Smooth muscle cell (in vitro differentiated cells): ENCODE measurements around the gene DYNC1I1. TPM values are rescaled to one million over a fixed set of nuclear protein-coding genes. Genes with fewer than 3 reads are reported as not detected.

Experiments
- DNase-seq: peaks from one replicate; lab custom pipeline; 2025; ENCODE audit not compliant: unreplicated experiment; lab: John Stamatoyannopoulos, UW
- H2AFZ ChIP-seq: fragments of 200-600 bp; sonication (generic); 2 replicates; pipeline ENCODE4 v1.6.0; 2016; ENCODE audit warnings: antibody characterized with exemption, low read depth, mild to moderate bottlenecking
- H3F3A ChIP-seq: fragments of 200-600 bp; sonication (generic); 2 replicates; pipeline ENCODE4 v1.6.0; 2017; ENCODE audit warnings: antibody characterized with exemption, low read depth
- H3K27ac ChIP-seq: fragments of 200-600 bp; sonication (generic); 2 replicates; pipeline ENCODE4 v1.5.1; 2016; ENCODE audit warnings: low read depth, mild to moderate bottlenecking
- H3K27me3 ChIP-seq: fragments of 200-600 bp; sonication (generic); 2 replicates; pipeline ENCODE4 v1.6.1; 2016; ENCODE audit warnings: low read depth, mild to moderate bottlenecking
- H3K36me3 ChIP-seq: fragments of 200-600 bp; sonication (generic); 2 replicates; pipeline ENCODE4 v1.5.1; 2016; ENCODE audit warnings: low read depth
- H3K4me1 ChIP-seq: fragments of 200-600 bp; sonication (generic); 2 replicates; pipeline ENCODE4 v1.5.1; 2016; ENCODE audit warnings: low read depth
- H3K4me2 ChIP-seq: fragments of 200-600 bp; sonication (generic); 2 replicates; pipeline ENCODE4 v1.6.0; 2016; ENCODE audit warnings: mild to moderate bottlenecking
- H3K4me3 ChIP-seq: fragments of 200-600 bp; sonication (generic); 2 replicates; pipeline ENCODE4 v1.5.1; 2016; ENCODE audit warnings: mild to moderate bottlenecking
- H3K79me2 ChIP-seq: fragments of 200-600 bp; sonication (generic); 2 replicates; pipeline ENCODE4 v1.6.0; 2016; ENCODE audit warnings: low read depth, mild to moderate bottlenecking
- H3K9ac ChIP-seq: fragments of 200-600 bp; sonication (generic); 2 replicates; pipeline ENCODE4 v1.6.0; 2016; ENCODE audit warnings: low read depth
- H3K9me3 ChIP-seq: fragments of 200-600 bp; sonication (generic); replicated peaks from 2 replicates; pipeline ENCODE4 v1.5.1; 2016; ENCODE audit warnings: low read depth
- H4K20me1 ChIP-seq: fragments of 200-600 bp; sonication (generic); 2 replicates; pipeline ENCODE4 v1.6.0; 2016; ENCODE audit warnings: low read depth
- CTCF ChIP-seq: fragments of 200-600 bp; sonication (generic); IDR thresholded peaks from 2 replicates; pipeline ENCODE4 v1.5.1; 2017; ENCODE audit warnings: borderline replicate concordance, mild to moderate bottlenecking, antibody characterized with exemption; ENCODE audit not compliant: insufficient read depth, poor library complexity, severe bottlenecking
- WGBS: methylation state at CpG from one replicate; pipeline ENCODE4 v1.1.7; 2016; ENCODE audit warnings: low lambda C conversion rate; 5-methylcytosine and 5-hydroxymethylcytosine counted together
- polyA plus RNA-seq: library from polyadenylated mRNA; unstranded; fragments of >200 nt; fragmentation: Nextera tagmentation; extraction: Ambion mirVana; gene quantifications from 2 replicates; pipeline ENCODE4 v1.2.1, GENCODE V29; 2016
- total RNA-seq: library from RNA; depleted of rRNA; stranded (reverse); fragments of >200 nt; gene quantifications from 2 replicates; pipeline ENCODE4 v1.2.3, GENCODE V29; 2014

The DYNC1I1 gene
- total and polyA plus RNA-seq, 2 experiments from 2014 or later, result 1.1 to 2.4 TPM

- no peak for TF ChIP-seq CTCF
- Histone ChIP-seq H3K79me2 (no peaks in the 10 kb centered on the region), H3K4me1 (no peaks in the 10 kb centered on the region), H3K4me3 (no peak overlapping the region), H3F3A (no peaks in the 10 kb centered on the region), H2AFZ (no peak overlapping the region), H3K27me3 (no peaks in the 10 kb centered on the region), H3K9me3 (no peaks in the 10 kb centered on the region), H4K20me1 (no peaks in the 10 kb centered on the region), H3K36me3 (no peaks in the 10 kb centered on the region), H3K4me2 (no peak overlapping the region), H3K9ac (no peak overlapping the region), H3K27ac (no peak overlapping the region)
- WGBS, result 86% methylated on average over 5 of the region's 5 CpGs
- no peak for DNase-seq
Observed at GRCh38 chr7:95811846-95812445, 39.6 kb downstream of the DYNC1I1 start.

- Histone ChIP-seq H3K4me2 (no peak overlapping the region), H2AFZ (no peak overlapping the region), H4K20me1 (no peaks in the 10 kb centered on the region), H3K9ac (no peak overlapping the region), H3F3A (no peaks in the 10 kb centered on the region), H3K4me1 (no peaks in the 10 kb centered on the region), H3K9me3 (no peaks in the 10 kb centered on the region), H3K4me3 (no peak overlapping the region), H3K79me2 (no peaks in the 10 kb centered on the region), H3K27ac (no peak overlapping the region), H3K27me3 (no peaks in the 10 kb centered on the region), H3K36me3 (no peaks in the 10 kb centered on the region)
- no peak for DNase-seq
- no peak for TF ChIP-seq CTCF
- whole genome bisulfite sequencing, result 95% methylated on average over 3 of the region's 3 CpGs
Observed at GRCh38 chr7:95814721-95815120, 42.4 kb downstream of the DYNC1I1 start.

- Histone ChIP-seq H3K79me2 (no peaks in the 10 kb centered on the region), H3F3A (no peaks in the 10 kb centered on the region), H3K4me3 (no peak overlapping the region), H3K27ac (no peak overlapping the region), H3K4me2 (no peak overlapping the region), H2AFZ (no peak overlapping the region), H3K4me1 (no peaks in the 10 kb centered on the region), H3K9me3 (no peaks in the 10 kb centered on the region), H4K20me1 (no peaks in the 10 kb centered on the region), H3K9ac (no peak overlapping the region), H3K36me3 (no peaks in the 10 kb centered on the region), H3K27me3 (no peaks in the 10 kb centered on the region)
- DNase-seq, result no peak
- 88% methylated on average over 6 of the region's 6 CpGs for WGBS
- TF ChIP-seq CTCF, result no peak
Observed at GRCh38 chr7:95817866-95818640, 45.7 kb downstream of the DYNC1I1 start.
